Neural cell (in vitro differentiated cells): Measurements from ENCODE around the gene TMEM61. TPM values are rescaled to one million over a fixed set of nuclear protein-coding genes. Genes with fewer than 3 reads are reported as not detected.

Source experiments
- H2AFZ ChIP-seq: fragments of 200-600, 300-800 bp; sonication (generic), shearing (Covaris generic); 2 replicates; pipeline ENCODE4 v1.6.0; 2014; ENCODE audit warnings: low read depth, mild to moderate bottlenecking, antibody characterized with exemption, low read length, moderate library complexity
- H3F3A ChIP-seq: fragments of 200-600 bp; shearing (Covaris generic); 2 replicates; pipeline ENCODE4 v1.6.1; 2016; ENCODE audit warnings: mild to moderate bottlenecking, moderate library complexity, mixed read lengths, antibody characterized with exemption, low read length; ENCODE audit not compliant: insufficient read depth, poor library complexity, severe bottlenecking
- H3K27ac ChIP-seq: fragments of 200-600, 300-800 bp; sonication (generic), shearing (Covaris generic); 2 replicates; pipeline ENCODE4 v1.5.1; 2014; ENCODE audit warnings: mild to moderate bottlenecking, low read length, moderate library complexity
- H3K27me3 ChIP-seq: fragments of 300-800, 200-600 bp; sonication (generic), shearing (Covaris generic); 2 replicates; pipeline ENCODE4 v1.6.0; 2014; ENCODE audit warnings: mild to moderate bottlenecking, low read depth, low read length, moderate library complexity; ENCODE audit not compliant: insufficient read depth
- H3K36me3 ChIP-seq: fragments of 300-800, 200-600 bp; sonication (generic), shearing (Covaris generic); 2 replicates; pipeline ENCODE4 v1.5.1; 2014; ENCODE audit warnings: mild to moderate bottlenecking, antibody characterized with exemption, low read length, moderate library complexity; ENCODE audit not compliant: insufficient read depth
- H3K4me2 ChIP-seq: fragments of 300-800, 200-600 bp; sonication (generic), shearing (Covaris generic); 2 replicates; pipeline ENCODE4 v1.6.0; 2014; ENCODE audit warnings: mild to moderate bottlenecking, low read length
- H3K4me3 ChIP-seq: fragments of 300-800, 200-600 bp; sonication (generic), shearing (Covaris generic); 2 replicates; pipeline ENCODE4 v1.5.1; 2014; ENCODE audit warnings: mild to moderate bottlenecking, low read length, moderate library complexity
- H3K79me2 ChIP-seq: fragments of 200-600 bp; shearing (Covaris generic); replicated peaks from 2 replicates; pipeline ENCODE4 v1.6.0; 2014; ENCODE audit warnings: mild to moderate bottlenecking, low read length, moderate library complexity; ENCODE audit not compliant: insufficient read depth
- H3K9ac ChIP-seq: fragments of 300-800, 200-600 bp; sonication (generic), shearing (Covaris generic); 2 replicates; pipeline ENCODE4 v1.6.1; 2016; ENCODE audit warnings: mild to moderate bottlenecking, low read length, mixed read lengths
- H3K9me2 ChIP-seq: fragments of 200-600 bp; shearing (Covaris generic); 2 replicates; pipeline ENCODE4 v1.6.1; 2016; ENCODE audit warnings: mild to moderate bottlenecking, low read length, mixed read lengths; ENCODE audit not compliant: insufficient read depth
- H3K9me3 ChIP-seq: fragments of 200-600, 300-800 bp; sonication (generic), shearing (Covaris generic); 2 replicates; pipeline ENCODE4 v1.6.1; 2016; ENCODE audit warnings: mild to moderate bottlenecking, mixed run types, low read length, moderate library complexity, mixed read lengths
- H4K20me1 ChIP-seq: fragments of 200-600 bp; shearing (Covaris generic); 2 replicates; pipeline ENCODE4 v1.6.1; 2016; ENCODE audit warnings: mild to moderate bottlenecking, mixed run types; ENCODE audit not compliant: insufficient read depth
- CTCF ChIP-seq: fragments of 450-650 bp; IDR thresholded peaks from 2 replicates; pipeline ENCODE4 v1.5.1; 2014; ENCODE audit warnings: antibody characterized with exemption, mild to moderate bottlenecking, moderate library complexity; ENCODE audit not compliant: poor library complexity, severe bottlenecking
- EZH2 ChIP-seq: fragments of 200-600, 300-800 bp; shearing (Covaris generic), sonication (generic); IDR thresholded peaks from 2 replicates; pipeline ENCODE4 v1.6.1; 2014; ENCODE audit warnings: antibody characterized with exemption, low read length, borderline replicate concordance, mild to moderate bottlenecking; ENCODE audit not compliant: insufficient read depth, poor library complexity, severe bottlenecking
- POLR2AphosphoS5 ChIP-seq: IDR thresholded peaks from 2 replicates; pipeline ENCODE4 v1.6.1; 2012
- TAF1 ChIP-seq: IDR thresholded peaks from 2 replicates; pipeline ENCODE4 v1.6.1; 2012; ENCODE audit warnings: low read depth
- polyA plus RNA-seq: library from polyadenylated mRNA; depleted of rRNA; stranded (reverse); fragments of >200 nt; gene quantifications from 2 replicates; pipeline ENCODE4 v1.2.3, GENCODE V29; 2014
- TF ChIP-seq, protein P1 (sequence below): IDR thresholded peaks from 2 replicates; pipeline ENCODE4 v1.6.1; 2012; ENCODE audit warnings: borderline replicate concordance

The TMEM61 gene
- polyA plus RNA-seq, 1 donor from 2014 or later: not detected

DNA sequence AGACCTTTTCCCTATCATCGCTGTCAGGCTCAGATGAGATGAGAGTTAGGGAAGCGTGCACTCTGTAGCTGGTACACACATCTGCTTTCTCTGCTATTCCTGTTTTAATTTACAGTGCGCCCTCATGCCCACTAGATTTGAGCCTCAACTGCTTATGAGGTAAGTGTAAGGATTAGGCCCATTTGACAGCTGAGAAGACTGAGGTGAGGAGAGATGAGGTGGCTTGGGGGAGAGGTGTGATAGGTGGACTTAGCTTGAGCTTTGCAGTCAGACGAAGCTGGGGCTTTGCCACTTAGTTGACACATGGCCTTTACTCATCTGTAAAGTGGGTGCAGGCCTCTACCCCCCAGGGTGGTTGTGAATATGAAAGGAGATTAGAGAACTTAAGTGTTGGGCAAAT is 8.5 kb downstream of the TMEM61 start:
- H3F3A ChIP-seq: no peaks in the 10 kb centered on the region
- no peaks in the 10 kb centered on the region for H3K9me3 ChIP-seq
- no peak overlapping the region for H3K27ac ChIP-seq
- H4K20me1 ChIP-seq: no peaks in the 10 kb centered on the region
- no peaks in the 10 kb centered on the region for H3K9me2 ChIP-seq
- H3K9ac ChIP-seq: no peak overlapping the region
- no peaks in the 10 kb centered on the region for H3K27me3 ChIP-seq
- no peaks in the 10 kb centered on the region for H3K79me2 ChIP-seq
- H3K36me3 ChIP-seq: no peaks in the 10 kb centered on the region
- no peak overlapping the region for H2AFZ ChIP-seq
- TF ChIP-seq, protein P1, sequence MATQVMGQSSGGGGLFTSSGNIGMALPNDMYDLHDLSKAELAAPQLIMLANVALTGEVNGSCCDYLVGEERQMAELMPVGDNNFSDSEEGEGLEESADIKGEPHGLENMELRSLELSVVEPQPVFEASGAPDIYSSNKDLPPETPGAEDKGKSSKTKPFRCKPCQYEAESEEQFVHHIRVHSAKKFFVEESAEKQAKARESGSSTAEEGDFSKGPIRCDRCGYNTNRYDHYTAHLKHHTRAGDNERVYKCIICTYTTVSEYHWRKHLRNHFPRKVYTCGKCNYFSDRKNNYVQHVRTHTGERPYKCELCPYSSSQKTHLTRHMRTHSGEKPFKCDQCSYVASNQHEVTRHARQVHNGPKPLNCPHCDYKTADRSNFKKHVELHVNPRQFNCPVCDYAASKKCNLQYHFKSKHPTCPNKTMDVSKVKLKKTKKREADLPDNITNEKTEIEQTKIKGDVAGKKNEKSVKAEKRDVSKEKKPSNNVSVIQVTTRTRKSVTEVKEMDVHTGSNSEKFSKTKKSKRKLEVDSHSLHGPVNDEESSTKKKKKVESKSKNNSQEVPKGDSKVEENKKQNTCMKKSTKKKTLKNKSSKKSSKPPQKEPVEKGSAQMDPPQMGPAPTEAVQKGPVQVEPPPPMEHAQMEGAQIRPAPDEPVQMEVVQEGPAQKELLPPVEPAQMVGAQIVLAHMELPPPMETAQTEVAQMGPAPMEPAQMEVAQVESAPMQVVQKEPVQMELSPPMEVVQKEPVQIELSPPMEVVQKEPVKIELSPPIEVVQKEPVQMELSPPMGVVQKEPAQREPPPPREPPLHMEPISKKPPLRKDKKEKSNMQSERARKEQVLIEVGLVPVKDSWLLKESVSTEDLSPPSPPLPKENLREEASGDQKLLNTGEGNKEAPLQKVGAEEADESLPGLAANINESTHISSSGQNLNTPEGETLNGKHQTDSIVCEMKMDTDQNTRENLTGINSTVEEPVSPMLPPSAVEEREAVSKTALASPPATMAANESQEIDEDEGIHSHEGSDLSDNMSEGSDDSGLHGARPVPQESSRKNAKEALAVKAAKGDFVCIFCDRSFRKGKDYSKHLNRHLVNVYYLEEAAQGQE: no peak
- no peak for TF ChIP-seq TAF1
- no peak for TF ChIP-seq EZH2
- no peak overlapping the region for H3K4me2 ChIP-seq
- no peak overlapping the region for H3K4me3 ChIP-seq

- no peak overlapping the region for H3K4me2 ChIP-seq
Observed at GRCh38 chr1:54989473-54989872, 9.0 kb downstream of the TMEM61 start.

More at GRCh38 chr1:54989473-54989872, 9.0 kb downstream of the TMEM61 start:
- Histone ChIP-seq H3F3A (no peaks in the 10 kb centered on the region), H3K27ac (no peak overlapping the region), H4K20me1 (no peaks in the 10 kb centered on the region), H3K9me3 (no peaks in the 10 kb centered on the region), H3K27me3 (no peaks in the 10 kb centered on the region), H3K4me3 (no peak overlapping the region), H2AFZ (no peak overlapping the region), H3K9me2 (no peaks in the 10 kb centered on the region), H3K9ac (no peak overlapping the region), H3K79me2 (no peaks in the 10 kb centered on the region), H3K36me3 (no peaks in the 10 kb centered on the region)
- TF ChIP-seq POLR2AphosphoS5 (no peak), TAF1 (no peak), EZH2 (no peak), CTCF (no peak)
